Activated B cell treated with CpG ODN at 0.5 μM for 24 hours (primary cell): ENCODE measurements around the gene MRPL27. TPM values are rescaled to one million over a fixed set of nuclear protein-coding genes. Genes with fewer than 3 reads are reported as not detected.
"Not testable (repeated sequence)": the region's sequence is repeated elsewhere in the genome, so short reads cannot be mapped to it uniquely, and the experiment has no call there.

Experiments used
- ATAC-seq: fragments of 200-7000 bp; cut with Tn5 transposase; one replicate; pipeline ENCODE4 v1.10.0; 2021; ENCODE audit warnings: low read depth, mild to moderate bottlenecking, moderate library complexity
- CTCF ChIA-PET: fragments of 350-600 bp; sonication (Branson Sonifier 250); formaldehyde crosslinking; loops from one replicate; lab custom pipeline; 2021; ENCODE audit warnings: antibody characterized with exemption; lab: Charles Lee
- POLR2A ChIA-PET: fragments of 350-600 bp; sonication (Branson Sonifier 250); formaldehyde crosslinking; loops from one replicate; lab custom pipeline; 2021; ENCODE audit warnings: antibody characterized with exemption; lab: Charles Lee
- DNase-seq: peaks from one replicate; pipeline ENCODE4 v3.0.0; 2022
- H3K27ac Mint-ChIP-seq: one replicate; pipeline ENCODE4 v1.8.0; 2020; ENCODE audit warnings: mixed read lengths
- H3K27me3 Mint-ChIP-seq: one replicate; pipeline ENCODE4 v1.8.0; 2021; ENCODE audit warnings: mixed read lengths
- H3K36me3 Mint-ChIP-seq: one replicate; pipeline ENCODE4 v1.8.0; 2021; ENCODE audit warnings: low read depth, mixed read lengths
- H3K4me1 Mint-ChIP-seq: one replicate; pipeline ENCODE4 v1.8.0; 2021; ENCODE audit warnings: mixed read lengths
- H3K4me3 Mint-ChIP-seq: one replicate; pipeline ENCODE4 v1.8.0; 2020; ENCODE audit warnings: mild to moderate bottlenecking, mixed read lengths
- H3K9me3 Mint-ChIP-seq: one replicate; pipeline ENCODE4 v1.8.0; 2020; ENCODE audit warnings: mixed read lengths
- intact Hi-C: fragments of 100-400 bp; cut with micrococcal nuclease; formaldehyde crosslinking; loops from one replicate; pipeline ENCODE4 v1.15.1; 2024
- total RNA-seq: library from RNA; stranded (reverse); gene quantifications from 2 replicates; pipeline ENCODE4 v1.2.3, GENCODE V29; 2022
- TF ChIP-seq, protein P1 (sequence below): fragments of 200-600 bp; IDR thresholded peaks from one replicate; pipeline ENCODE4 v1.8.0; 2022; ENCODE audit warnings: antibody characterized with exemption, mild to moderate bottlenecking

The MRPL27 gene
- total RNA-seq, 1 donor from 2014 or later = 45.0 TPM

- no peak overlapping the region for H3K4me3 Mint-ChIP-seq
- ChIA-PET POLR2A (no interaction called here), CTCF (no interaction called here)
- TF ChIP-seq, protein P1, sequence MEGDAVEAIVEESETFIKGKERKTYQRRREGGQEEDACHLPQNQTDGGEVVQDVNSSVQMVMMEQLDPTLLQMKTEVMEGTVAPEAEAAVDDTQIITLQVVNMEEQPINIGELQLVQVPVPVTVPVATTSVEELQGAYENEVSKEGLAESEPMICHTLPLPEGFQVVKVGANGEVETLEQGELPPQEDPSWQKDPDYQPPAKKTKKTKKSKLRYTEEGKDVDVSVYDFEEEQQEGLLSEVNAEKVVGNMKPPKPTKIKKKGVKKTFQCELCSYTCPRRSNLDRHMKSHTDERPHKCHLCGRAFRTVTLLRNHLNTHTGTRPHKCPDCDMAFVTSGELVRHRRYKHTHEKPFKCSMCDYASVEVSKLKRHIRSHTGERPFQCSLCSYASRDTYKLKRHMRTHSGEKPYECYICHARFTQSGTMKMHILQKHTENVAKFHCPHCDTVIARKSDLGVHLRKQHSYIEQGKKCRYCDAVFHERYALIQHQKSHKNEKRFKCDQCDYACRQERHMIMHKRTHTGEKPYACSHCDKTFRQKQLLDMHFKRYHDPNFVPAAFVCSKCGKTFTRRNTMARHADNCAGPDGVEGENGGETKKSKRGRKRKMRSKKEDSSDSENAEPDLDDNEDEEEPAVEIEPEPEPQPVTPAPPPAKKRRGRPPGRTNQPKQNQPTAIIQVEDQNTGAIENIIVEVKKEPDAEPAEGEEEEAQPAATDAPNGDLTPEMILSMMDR = no peak
- intact Hi-C loops = no loop called here
- ATAC-seq (no peak), DNase-seq (no peak)
- peaks cover 6% of the 10 kb centered on the region for H3K9me3 Mint-ChIP-seq
- H3K27me3 Mint-ChIP-seq = peaks cover 3% of the 10 kb centered on the region
- H3K4me1 Mint-ChIP-seq = peaks cover 2% of the 10 kb centered on the region
- no peaks in the 10 kb centered on the region for H3K36me3 Mint-ChIP-seq
- H3K27ac Mint-ChIP-seq = no peak overlapping the region
Observed at GRCh38 chr17:50414808-50415207, 41.8 kb upstream of the MRPL27 start.

- DNase-seq (no peak), ATAC-seq (no peak)
- no peaks in the 10 kb centered on the region for H3K36me3 Mint-ChIP-seq
- intact Hi-C loops = no loop called here
- no peaks in the 10 kb centered on the region for H3K4me1 Mint-ChIP-seq
- TF ChIP-seq, protein P1 = no peak
- no peak overlapping the region for H3K27ac Mint-ChIP-seq
- H3K4me3 Mint-ChIP-seq = no peak overlapping the region
- CTCF ChIA-PET = no interaction called here
- peaks cover 3% of the 10 kb centered on the region for H3K27me3 Mint-ChIP-seq
- no peaks in the 10 kb centered on the region for H3K9me3 Mint-ChIP-seq
- POLR2A ChIA-PET = interaction anchor here (0.7 kb wide), 1 partner anchor 15 kb away, joined by 4 read pairs; the partner anchor contains the start of gene LRRC59
Observed at GRCh38 chr17:50412188-50412732, 39.3 kb upstream of the MRPL27 start.

DNA sequence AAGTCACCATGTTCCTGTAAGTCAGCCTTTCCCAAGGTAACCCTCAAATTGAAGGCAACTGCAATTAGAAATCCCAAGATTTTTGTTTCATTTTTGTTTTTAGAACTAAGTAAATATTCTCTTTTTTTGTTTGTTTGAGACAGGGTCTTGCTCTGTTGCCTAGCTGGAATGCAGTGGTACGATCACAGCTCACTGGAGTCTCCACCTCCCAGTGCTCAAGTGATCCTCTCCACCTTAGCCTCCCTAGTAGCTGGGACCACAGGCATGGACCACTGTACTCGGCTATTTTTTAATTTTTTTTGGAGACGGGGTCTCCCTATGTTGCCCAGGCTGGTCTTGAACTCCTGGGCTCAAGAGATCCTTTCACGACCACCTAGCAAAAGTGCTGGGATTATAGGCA, 34.9 kb upstream of the MRPL27 start:
- no peaks in the 10 kb centered on the region for H3K9me3 Mint-ChIP-seq
- TF ChIP-seq, protein P1 = no peak
- CTCF ChIA-PET = interaction anchor here (1.6 kb wide), 1 partner anchor 11 kb away, joined by 10 read pairs; the partner anchor contains the start of gene LRRC59
- no peak overlapping the region for H3K4me3 Mint-ChIP-seq
- peaks cover 9% of the 10 kb centered on the region for H3K27me3 Mint-ChIP-seq
- H3K4me1 Mint-ChIP-seq = no peaks in the 10 kb centered on the region
- intact Hi-C loops = no loop called here
- no peak overlapping the region for H3K27ac Mint-ChIP-seq
- DNase-seq (no peak), ATAC-seq (no peak)
- H3K36me3 Mint-ChIP-seq = no peaks in the 10 kb centered on the region
- POLR2A ChIA-PET = interaction anchor here (1.4 kb wide), 1 partner anchor 11 kb away, joined by 5 read pairs; the partner anchor contains the start of gene LRRC59

GRCh38 chr17:50406578-50406977, 33.6 kb upstream of the MRPL27 start:
- H3K9me3 Mint-ChIP-seq = no peaks in the 10 kb centered on the region
- ChIA-PET CTCF (interaction anchor here (1.6 kb wide), 1 partner anchor 10 kb away, joined by 10 read pairs; the partner anchor contains the start of gene LRRC59), POLR2A (interaction anchor here (1.4 kb wide), 1 partner anchor 9 kb away, joined by 5 read pairs; the partner anchor contains the start of gene LRRC59)
- TF ChIP-seq, protein P1 = no peak
- H3K4me1 Mint-ChIP-seq = no peaks in the 10 kb centered on the region
- no peaks in the 10 kb centered on the region for H3K36me3 Mint-ChIP-seq
- intact Hi-C loops = no loop called here
- no peak for DNase-seq
- H3K4me3 Mint-ChIP-seq = no peak overlapping the region
- no peak for ATAC-seq
- peaks cover 9% of the 10 kb centered on the region for H3K27me3 Mint-ChIP-seq
- H3K27ac Mint-ChIP-seq = no peak overlapping the region

DNA sequence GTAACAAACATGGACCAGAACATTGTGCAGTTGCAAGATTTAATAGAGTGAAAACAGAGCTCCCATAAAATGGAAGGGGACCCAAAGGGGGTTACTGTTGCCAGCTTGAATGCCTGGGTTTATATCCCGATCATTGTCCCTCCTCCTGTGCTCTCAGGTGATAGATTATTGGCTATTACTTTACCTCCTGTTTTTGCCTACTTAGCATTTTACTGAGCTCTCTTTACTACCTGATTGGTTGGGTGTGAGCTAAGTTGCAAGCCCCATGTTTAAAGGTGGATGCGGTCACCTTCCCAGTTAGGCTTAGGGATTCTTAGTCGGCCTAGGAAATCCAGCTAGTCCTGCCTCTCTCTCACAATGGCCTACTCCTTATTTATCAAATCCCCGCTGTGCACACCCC, 32.4 kb upstream of the MRPL27 start:
- H3K4me1 Mint-ChIP-seq, H3K36me3 Mint-ChIP-seq, DNase-seq, H3K27ac Mint-ChIP-seq, H3K27me3 Mint-ChIP-seq, ATAC-seq, intact Hi-C loops, H3K9me3 Mint-ChIP-seq, CTCF ChIA-PET, H3K4me3 Mint-ChIP-seq: not testable (repeated sequence)
- POLR2A ChIA-PET = interaction anchor here (0.7 kb wide), 1 partner anchor 16 kb away, joined by 3 read pairs; no protein-coding TSS in a partner anchor

GRCh38 chr17:50399591-50399990, 26.6 kb upstream of the MRPL27 start:
- H3K27me3 Mint-ChIP-seq, H3K9me3 Mint-ChIP-seq, ATAC-seq, H3K27ac Mint-ChIP-seq, H3K4me3 Mint-ChIP-seq, DNase-seq, CTCF ChIA-PET: not testable (repeated sequence)
- POLR2A ChIA-PET = interaction anchor here (2.9 to 4.2 kb wide), 2 partner anchors 22 to 26 kb away, joined by 29 to 33 read pairs; partner anchors contain the start of gene ACSF2
- peaks cover 11% of the 10 kb centered on the region for H3K36me3 Mint-ChIP-seq
- peaks cover 23% of the 10 kb centered on the region for H3K4me1 Mint-ChIP-seq
- intact Hi-C loops = loop anchor here (5.0 kb wide), 2 partner anchors 37 to 1492 kb away; partner anchors contain the start of gene UBE2Z

GRCh38 chr17:50398672-50399071, 25.7 kb upstream of the MRPL27 start:
- intact Hi-C loops = loop anchor here (5.0 kb wide), 2 partner anchors 36 to 1491 kb away; partner anchors contain the start of gene UBE2Z
- DNase-seq, H3K4me3 Mint-ChIP-seq, H3K27me3 Mint-ChIP-seq, ATAC-seq, H3K9me3 Mint-ChIP-seq, H3K27ac Mint-ChIP-seq: not testable (repeated sequence)
- POLR2A ChIA-PET = interaction anchor here (2.1 to 4.2 kb wide), 3 partner anchors 23 to 27 kb away, joined by 15 to 33 read pairs (median 29); partner anchors contain the start of genes ACSF2, EME1 and MRPL27
- Mint-ChIP-seq H3K4me1 (peaks cover 23% of the 10 kb centered on the region), H3K36me3 (peaks cover 20% of the 10 kb centered on the region)
- CTCF ChIA-PET = interaction anchor here (0.9 to 3.2 kb wide), 5 partner anchors 23 to 80 kb away, joined by 3 to 29 read pairs (median 22); partner anchors contain the start of genes ACSF2 and RSAD1
